MM.1S (cell line): Measurements from ENCODE around the gene CCHCR1.
A peak's percentile ranks its signal among the peaks of the same experiment; 100 is the strongest.

Experiments
- DNase-seq: peaks from one replicate; pipeline ENCODE4 v3.0.0-alpha.2; 2015
- H2AFZ ChIP-seq: fragments of 300-600 bp; sonication (generic); 2 replicates; pipeline ENCODE4 v1.6.0; 2016; ENCODE audit warnings: antibody characterized with exemption, low read length
- H3F3A ChIP-seq: fragments of 300-600 bp; sonication (generic); 2 replicates; pipeline ENCODE4 v1.6.1; 2016; ENCODE audit warnings: mild to moderate bottlenecking, antibody characterized with exemption, low read length, moderate library complexity, mixed read lengths; ENCODE audit not compliant: insufficient read depth
- H3K27ac ChIP-seq: fragments of 300-600 bp; sonication (generic); 2 replicates; pipeline ENCODE4 v1.5.1; 2016; ENCODE audit warnings: mild to moderate bottlenecking, low read length
- H3K27me3 ChIP-seq: fragments of 300-600 bp; sonication (generic); replicated peaks from 2 replicates; pipeline ENCODE4 v1.6.0; 2016; ENCODE audit warnings: low read length; ENCODE audit not compliant: insufficient read depth
- H3K36me3 ChIP-seq: fragments of 300-600 bp; sonication (generic); replicated peaks from 2 replicates; pipeline ENCODE4 v1.6.1; 2016; ENCODE audit warnings: mild to moderate bottlenecking, low read length, mixed read lengths; ENCODE audit not compliant: insufficient read depth
- H3K4me1 ChIP-seq: fragments of 300-600 bp; sonication (generic); 2 replicates; pipeline ENCODE4 v1.6.1; 2016; ENCODE audit warnings: low read length, mixed read lengths
- H3K4me2 ChIP-seq: fragments of 300-600 bp; sonication (generic); 2 replicates; pipeline ENCODE4 v1.6.0; 2016; ENCODE audit warnings: low read depth, low read length
- H3K4me3 ChIP-seq: fragments of 300-600 bp; sonication (generic); 2 replicates; pipeline ENCODE4 v1.5.1; 2016; ENCODE audit warnings: low read length, mixed read lengths
- H3K79me2 ChIP-seq: fragments of 300-600 bp; sonication (generic); 2 replicates; pipeline ENCODE4 v1.6.1; 2016; ENCODE audit warnings: mixed run types, low read length, mixed read lengths
- H3K9ac ChIP-seq: fragments of 300-600 bp; sonication (generic); 2 replicates; pipeline ENCODE4 v1.6.1; 2016; ENCODE audit warnings: low read length, mixed read lengths
- H3K9me2 ChIP-seq: fragments of 300-600 bp; sonication (generic); replicated peaks from 2 replicates; pipeline ENCODE4 v1.6.1; 2016; ENCODE audit warnings: mild to moderate bottlenecking, low read length, mixed read lengths; ENCODE audit not compliant: insufficient read depth
- H3K9me3 ChIP-seq: fragments of 300-600 bp; sonication (generic); replicated peaks from 2 replicates; pipeline ENCODE4 v1.6.1; 2016; ENCODE audit warnings: mild to moderate bottlenecking, low read length, mixed read lengths; ENCODE audit not compliant: insufficient read depth
- H4K20me1 ChIP-seq: fragments of 300-600 bp; sonication (generic); 2 replicates; pipeline ENCODE4 v1.6.1; 2016; ENCODE audit warnings: mild to moderate bottlenecking, low read length, moderate library complexity, mixed read lengths; ENCODE audit not compliant: insufficient read depth
- EZH2 ChIP-seq: fragments of 300-600 bp; sonication (generic); optimal IDR thresholded peaks from 2 replicates; pipeline ENCODE3; 2017; ENCODE audit warnings: low read depth, mild to moderate bottlenecking, antibody characterized with exemption, low read length, mixed read lengths
- EZH2phosphoT487 ChIP-seq: fragments of 300-600 bp; sonication (generic); IDR thresholded peaks from 2 replicates; pipeline ENCODE4 v1.6.1; 2018; ENCODE audit warnings: antibody characterized with exemption, low read length
- TF ChIP-seq, protein P1 (sequence below): fragments of 300-600 bp; sonication (generic); IDR thresholded peaks from 2 replicates; pipeline ENCODE4 v1.5.1; 2016; ENCODE audit warnings: antibody characterized with exemption, low read length, mixed read lengths

CCHCR1 gene

GRCh38 chr6:31180500-31180899, 22.9 kb upstream of the CCHCR1 start:
- H3K27me3 ChIP-seq = no peaks in the 10 kb centered on the region
- H4K20me1 ChIP-seq = no peaks in the 10 kb centered on the region
- H3K36me3 ChIP-seq = no peaks in the 10 kb centered on the region
- H3F3A ChIP-seq = no peaks in the 10 kb centered on the region
- H3K9me2 ChIP-seq = no peaks in the 10 kb centered on the region
- no peak overlapping the region for H3K27ac ChIP-seq
- H3K4me3 ChIP-seq = peak overlapping the region; percentile 76
- H3K4me1 ChIP-seq = no peaks in the 10 kb centered on the region
- peak overlapping the region; percentile 64 for H2AFZ ChIP-seq
- DNase-seq = peak; percentile 89
- TF ChIP-seq EZH2phosphoT487 = no peak
- TF ChIP-seq EZH2 = no peak
- TF ChIP-seq, protein P1, sequence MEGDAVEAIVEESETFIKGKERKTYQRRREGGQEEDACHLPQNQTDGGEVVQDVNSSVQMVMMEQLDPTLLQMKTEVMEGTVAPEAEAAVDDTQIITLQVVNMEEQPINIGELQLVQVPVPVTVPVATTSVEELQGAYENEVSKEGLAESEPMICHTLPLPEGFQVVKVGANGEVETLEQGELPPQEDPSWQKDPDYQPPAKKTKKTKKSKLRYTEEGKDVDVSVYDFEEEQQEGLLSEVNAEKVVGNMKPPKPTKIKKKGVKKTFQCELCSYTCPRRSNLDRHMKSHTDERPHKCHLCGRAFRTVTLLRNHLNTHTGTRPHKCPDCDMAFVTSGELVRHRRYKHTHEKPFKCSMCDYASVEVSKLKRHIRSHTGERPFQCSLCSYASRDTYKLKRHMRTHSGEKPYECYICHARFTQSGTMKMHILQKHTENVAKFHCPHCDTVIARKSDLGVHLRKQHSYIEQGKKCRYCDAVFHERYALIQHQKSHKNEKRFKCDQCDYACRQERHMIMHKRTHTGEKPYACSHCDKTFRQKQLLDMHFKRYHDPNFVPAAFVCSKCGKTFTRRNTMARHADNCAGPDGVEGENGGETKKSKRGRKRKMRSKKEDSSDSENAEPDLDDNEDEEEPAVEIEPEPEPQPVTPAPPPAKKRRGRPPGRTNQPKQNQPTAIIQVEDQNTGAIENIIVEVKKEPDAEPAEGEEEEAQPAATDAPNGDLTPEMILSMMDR = no peak
- H3K4me2 ChIP-seq = peak overlapping the region; percentile 79; the same call in 1 of the 2 replicates
- H3K9ac ChIP-seq = peak overlapping the region; percentile 52; the same call in 1 of the 2 replicates
- H3K9me3 ChIP-seq = no peaks in the 10 kb centered on the region
- 0 out of 2 replicates have a peak, but pooled peaks cover 4% of the 10 kb centered on the region for H3K79me2 ChIP-seq

GRCh38 chr6:31179896-31180295, 22.3 kb upstream of the CCHCR1 start:
- no peaks in the 10 kb centered on the region for H3K9me3 ChIP-seq
- no peaks in the 10 kb centered on the region for H3K27me3 ChIP-seq
- H3K4me1 ChIP-seq = no peaks in the 10 kb centered on the region
- TF ChIP-seq EZH2phosphoT487 = no peak
- no peak for TF ChIP-seq EZH2
- TF ChIP-seq, protein P1 = no peak
- peak overlapping the region; percentile 52; the same call in 1 of the 2 replicates for H3K9ac ChIP-seq
- H3F3A ChIP-seq = no peaks in the 10 kb centered on the region
- H3K27ac ChIP-seq = no peak overlapping the region
- 0 out of 2 replicates have a peak, but pooled peaks cover 4% of the 10 kb centered on the region for H3K79me2 ChIP-seq
- DNase-seq = no peak
- H4K20me1 ChIP-seq = no peaks in the 10 kb centered on the region
- H3K9me2 ChIP-seq = no peaks in the 10 kb centered on the region
- H3K4me3 ChIP-seq = peak overlapping the region; percentile 76
- H3K4me2 ChIP-seq = peak overlapping the region; percentile 79; the same call in 1 of the 2 replicates
- no peaks in the 10 kb centered on the region for H3K36me3 ChIP-seq
- peak overlapping the region; percentile 64 for H2AFZ ChIP-seq

- 0 out of 2 replicates have a peak, but pooled peaks cover 4% of the 10 kb centered on the region for H3K79me2 ChIP-seq
- H3K27ac ChIP-seq = no peak overlapping the region
Observed at GRCh38 chr6:31179042-31179386, 21.4 kb upstream of the CCHCR1 start.

More at GRCh38 chr6:31179042-31179386, 21.4 kb upstream of the CCHCR1 start:
- H3K4me1 ChIP-seq = no peaks in the 10 kb centered on the region
- H3K4me3 ChIP-seq = no peak overlapping the region
- H3K9ac ChIP-seq = no peak overlapping the region
- no peaks in the 10 kb centered on the region for H3K9me2 ChIP-seq
- no peaks in the 10 kb centered on the region for H3K9me3 ChIP-seq
- no peaks in the 10 kb centered on the region for H3K36me3 ChIP-seq
- no peaks in the 10 kb centered on the region for H3F3A ChIP-seq
- no peak overlapping the region for H3K4me2 ChIP-seq
- no peak for DNase-seq
- H3K27me3 ChIP-seq = no peaks in the 10 kb centered on the region
- H4K20me1 ChIP-seq = no peaks in the 10 kb centered on the region
- TF ChIP-seq EZH2phosphoT487 = no peak
- TF ChIP-seq, protein P1 = no peak
- no peak for TF ChIP-seq EZH2
- H2AFZ ChIP-seq = no peak overlapping the region
